HCT116 (cell line): ENCODE results near the gene SPATA31E1. TPM values are rescaled to one million over a fixed set of nuclear protein-coding genes. Genes with fewer than 3 reads are reported as not detected.
"Not testable (repeated sequence)": the region's sequence is repeated elsewhere in the genome, so short reads cannot be mapped to it uniquely, and the experiment has no call there.

Experiments
- ATAC-seq: fragments of 200-7000 bp; cut with Tn5 transposase; 2 replicates; pipeline ENCODE4 v1.9.1; 2020; ENCODE audit warnings: mild to moderate bottlenecking, moderate library complexity
- BruUV-seq: library from RNA; stranded (reverse); fragments of 400-500 nt; replicated peaks from 2 replicates; lab custom pipeline; 2021; lab: Mats Ljungman, UMichigan
- CTCF ChIA-PET: fragments of 300-600 bp; sonication (Branson Sonifier 250); formaldehyde crosslinking; loops from one replicate; lab custom pipeline; 2021; ENCODE audit warnings: antibody characterized with exemption; lab: Charles Lee
- POLR2A ChIA-PET: fragments of 300-600, 350-600 bp; sonication (Branson Sonifier 250); formaldehyde crosslinking; loops from one replicate; lab custom pipeline; 2021; ENCODE audit warnings: antibody characterized with exemption; lab: Charles Lee
- RAD21 ChIA-PET, 2 experiments: fragments of 300-600 bp; sonication (Branson Sonifier 250); formaldehyde crosslinking; loops; one replicate each; lab custom pipeline; 2023; ENCODE audit warnings: low total read pairs in 2 of 2; ENCODE audit not compliant: uncharacterized antibody in 2 of 2, unreplicated experiment in 2 of 2, low non-redundant PET in 1 of 2; lab: Charles Lee
- DNase-seq: peaks from one replicate; pipeline ENCODE4 v3.0.0-alpha.2; 2010; ENCODE audit warnings: low read depth, low spot score
- H2AFZ ChIP-seq: fragments of 200-600 bp; shearing (Covaris generic), sonication (generic); 2 replicates; pipeline ENCODE4 v1.6.1; 2017; ENCODE audit warnings: low read depth, mixed run types, mixed read lengths, antibody characterized with exemption, low read length; ENCODE audit not compliant: poor library complexity, severe bottlenecking
- H3K27ac ChIP-seq: 2 replicates; pipeline ENCODE4 v1.5.1; 2012; ENCODE audit warnings: low read depth, low read length
- H3K27me3 ChIP-seq: fragments of 200-600 bp; sonication (generic); 2 replicates; pipeline ENCODE4 v1.6.1; 2016; ENCODE audit warnings: mixed run types, low read length, mixed read lengths; ENCODE audit not compliant: insufficient read depth
- H3K36me3 ChIP-seq, 2 experiments: fragments of 200-500 bp in 1 of 2; fragments of 200-600 bp in 1 of 2; sonication (Bioruptor generic) in 1 of 2; sonication (generic) in 1 of 2; 2 replicates each; pipeline versions ENCODE4 v1.5.1 to v1.6.1; 2014 to 2016; ENCODE audit warnings: low read length in 2 of 2, inconsistent platforms in 1 of 2, mixed read lengths in 1 of 2, mixed run types in 1 of 2; ENCODE audit not compliant: insufficient read depth in 2 of 2, control insufficient read depth in 1 of 2
- H3K4me1 ChIP-seq, 2 experiments: fragments of 200-600 bp in 1 of 2; sonication (generic) in 1 of 2; 2 replicates each; pipeline versions ENCODE4 v1.5.1 to v1.6.1; 2012 to 2017; ENCODE audit warnings: low read length in 2 of 2, inconsistent platforms in 1 of 2, mild to moderate bottlenecking in 1 of 2, mixed read lengths in 1 of 2, mixed run types in 1 of 2, moderate library complexity in 1 of 2; ENCODE audit not compliant: insufficient read depth in 2 of 2, control insufficient read depth in 1 of 2
- H3K4me2 ChIP-seq: fragments of 200-600 bp; sonication (generic); 2 replicates; pipeline ENCODE4 v1.6.1; 2017; ENCODE audit warnings: mixed run types, low read length, mixed read lengths
- H3K4me3 ChIP-seq, 2 experiments: fragments of 200-600 bp in 1 of 2; sonication (generic) in 1 of 2; replicated peaks in 1 of 2; 2 replicates each; pipeline ENCODE4 v1.5.1; 2011 to 2016; ENCODE audit warnings: low read length in 2 of 2, control low read depth in 1 of 2, low read depth in 1 of 2, mild to moderate bottlenecking in 1 of 2, mixed read lengths in 1 of 2, mixed run types in 1 of 2
- H3K79me2 ChIP-seq: fragments of 200-600 bp; sonication (generic); 2 replicates; pipeline ENCODE4 v1.6.1; 2017; ENCODE audit warnings: mild to moderate bottlenecking, mixed run types, low read length, moderate library complexity, mixed read lengths; ENCODE audit not compliant: insufficient read depth
- H3K9ac ChIP-seq: fragments of 200-600 bp; sonication (generic); 2 replicates; pipeline ENCODE4 v1.6.1; 2016; ENCODE audit warnings: low read length, mixed read lengths
- H3K9me2 ChIP-seq: fragments of 200-600 bp; sonication (generic), shearing (Covaris generic); 2 replicates; pipeline ENCODE4 v1.6.1; 2017; ENCODE audit warnings: mixed run types, mild to moderate bottlenecking, moderate library complexity; ENCODE audit not compliant: insufficient read depth
- H3K9me3 ChIP-seq, 2 experiments: fragments of 200-500 bp in 1 of 2; fragments of 200-600 bp in 1 of 2; sonication (Bioruptor generic) in 1 of 2; sonication (generic) in 1 of 2; 2 replicates each; pipeline ENCODE4 v1.6.1; 2014 to 2017; ENCODE audit warnings: low read length in 2 of 2, mixed read lengths in 2 of 2, inconsistent platforms in 1 of 2, low read depth in 1 of 2, mild to moderate bottlenecking in 1 of 2, mixed run types in 1 of 2, moderate library complexity in 1 of 2; ENCODE audit not compliant: control insufficient read depth in 1 of 2, insufficient read depth in 1 of 2
- H4K20me1 ChIP-seq: fragments of 200-600 bp; sonication (generic), shearing (Covaris generic); 2 replicates; pipeline ENCODE4 v1.6.1; 2017; ENCODE audit warnings: mixed run types, mild to moderate bottlenecking, moderate library complexity; ENCODE audit not compliant: insufficient read depth
- intact Hi-C: fragments of 100-400 bp; cut with micrococcal nuclease; formaldehyde crosslinking; loops from 2 replicates; pipeline ENCODE4 v1.10.0; 2022
- total RNA-seq: library from RNA; stranded (reverse); gene quantifications from one replicate; pipeline ENCODE4 v1.2.1, GENCODE V29; 2021; ENCODE audit not compliant: unreplicated experiment

The SPATA31E1 gene
- total RNA-seq, 1 experiment from 2014 or later = not detected

DNA sequence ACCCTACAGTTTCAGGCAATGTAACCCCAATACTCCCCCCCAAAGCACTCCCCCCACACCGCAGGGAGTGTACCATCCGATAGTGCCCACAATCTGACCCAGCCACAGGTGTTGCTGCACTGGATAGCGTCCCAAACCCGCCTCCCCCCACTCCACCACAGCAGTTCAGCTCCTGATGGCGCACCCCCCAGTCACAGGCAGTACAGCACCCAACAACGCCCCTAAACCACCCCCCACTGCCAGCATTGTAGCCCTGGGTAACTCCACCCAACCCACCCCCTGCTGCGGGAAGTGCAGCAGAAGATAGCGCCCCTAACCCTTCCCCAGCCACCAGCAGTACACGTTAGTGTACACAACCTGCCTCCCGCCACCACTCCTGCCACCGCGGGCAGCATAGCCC, 55.7 kb downstream of the SPATA31E1 start:
- H3K9me3 ChIP-seq, H4K20me1 ChIP-seq, H3K27me3 ChIP-seq, CTCF ChIA-PET, POLR2A ChIA-PET, H3K9ac ChIP-seq, H3K4me1 ChIP-seq, DNase-seq, H2AFZ ChIP-seq, H3K27ac ChIP-seq, H3K4me3 ChIP-seq, H3K4me2 ChIP-seq, ATAC-seq, H3K36me3 ChIP-seq, H3K79me2 ChIP-seq, RAD21 ChIA-PET, H3K9me2 ChIP-seq, intact Hi-C loops, BruUV-seq: not testable (repeated sequence)

Other genes starting within 250 kb of the SPATA31E1 start
- gene CTSL, start 156.8 kb upstream of the SPATA31E1 start, total RNA-seq = 63.1 TPM
- not detected for gene SPATA31C1, start 35.1 kb downstream of the SPATA31E1 start, total RNA-seq
- gene CDK20, start 91.7 kb downstream of the SPATA31E1 start, total RNA-seq = 4.6 TPM